Activated CD8-positive, alpha-beta memory T cell treated with anti-CD3 and anti-CD28 coated beads, Interleukin-2, amount 50 U/mL, for 24 hours (primary cell): ENCODE data around the gene TCP1.
"Not testable (repeated sequence)": the region's sequence is repeated elsewhere in the genome, so short reads cannot be mapped to it uniquely, and the experiment has no call there.

Experiments
- DNase-seq: peaks from one replicate; pipeline ENCODE4 v3.0.0-alpha.2; 2020; ENCODE audit errors: extremely low read depth

TCP1 gene

GRCh38 chr6:159817951-159818739, 28.7 kb upstream of the TCP1 start:
- DNase-seq, result no peak

GRCh38 chr6:159816775-159817174, 27.4 kb upstream of the TCP1 start:
- DNase-seq, result not testable (repeated sequence)

GRCh38 chr6:159815410-159815809, 26.0 kb upstream of the TCP1 start:
- DNase-seq, result no peak

GRCh38 chr6:159813781-159814180, 24.4 kb upstream of the TCP1 start:
- no peak for DNase-seq

GRCh38 chr6:159809149-159809548, 19.7 kb upstream of the TCP1 start:
- no peak for DNase-seq

- no peak for DNase-seq
Observed at GRCh38 chr6:159808647-159809046, 19.2 kb upstream of the TCP1 start.

GRCh38 chr6:159807150-159807858, 17.9 kb upstream of the TCP1 start:
- no peak for DNase-seq

- no peak for DNase-seq
Observed at GRCh38 chr6:159806021-159806458, 16.6 kb upstream of the TCP1 start.

GRCh38 chr6:159805440-159806020, 16.1 kb upstream of the TCP1 start:
- DNase-seq, result no peak

- DNase-seq, result no peak
Observed at GRCh38 chr6:159804504-159804903, 15.1 kb upstream of the TCP1 start.

GRCh38 chr6:159801935-159802334, 12.5 kb upstream of the TCP1 start:
- no peak for DNase-seq

GRCh38 chr6:159800141-159800865, 10.9 kb upstream of the TCP1 start, which contains the start of gene PNLDC1:
TSS of gene PNLDC1 (plus strand) at chr6:159800276. CDS start at chr6:159800308, 32 bp downstream.
- no peak for DNase-seq

GRCh38 chr6:159797554-159797953, 8.2 kb upstream of the TCP1 start:
- DNase-seq, result no peak

- not testable (repeated sequence) for DNase-seq
Observed at GRCh38 chr6:159794976-159795375, 5.6 kb upstream of the TCP1 start.

GRCh38 chr6:159790956-159791598, 1.7 kb upstream of the TCP1 start:
- DNase-seq, result no peak

GRCh38 chr6:159790149-159790955, 950 bp upstream of the TCP1 start, which contains the start of gene MRPL18:
TSS of gene MRPL18 (plus strand) at chr6:159790467. CDS start at chr6:159790588, 121 bp downstream.
- peak; percentile 74 for DNase-seq

- no peak for DNase-seq
Observed at GRCh38 chr6:159788753-159789376, 537 bp downstream of the TCP1 start.

- no peak for DNase-seq
Observed at GRCh38 chr6:159788276-159788675, 1.1 kb downstream of the TCP1 start.

- DNase-seq, result no peak
Observed at GRCh38 chr6:159778542-159779103, 10.8 kb downstream of the TCP1 start.

- no peak for DNase-seq
Observed at GRCh38 chr6:159778131-159778530, 11.3 kb downstream of the TCP1 start.
